Transverse colon (tissue), 4 donors: ENCODE results near the gene RXRB.

ENCODE experiments used
- POLR2AphosphoS5 ChIP-seq, 3 donors: sonication (generic); formaldehyde crosslinking; IDR thresholded peaks; one replicate each; pipeline ENCODE4 v1.6.1; 2016; ENCODE audit warnings: antibody characterized with exemption in 3 of 3
- TF ChIP-seq, protein P1 (sequence below), 5 experiments: fragments of 200-600 bp in 3 of 5; fragments of 450-650 bp in 2 of 5; sonication (generic) in 3 of 5; IDR thresholded peaks; 1 replicate in 2 of 5; 2 replicates in 3 of 5; pipeline ENCODE4 v1.5.1; 2016 to 2017; ENCODE audit warnings: antibody characterized with exemption in 5 of 5, inconsistent platforms in 3 of 5, mild to moderate bottlenecking in 2 of 5, moderate library complexity in 1 of 5

- TF ChIP-seq, protein P1, sequence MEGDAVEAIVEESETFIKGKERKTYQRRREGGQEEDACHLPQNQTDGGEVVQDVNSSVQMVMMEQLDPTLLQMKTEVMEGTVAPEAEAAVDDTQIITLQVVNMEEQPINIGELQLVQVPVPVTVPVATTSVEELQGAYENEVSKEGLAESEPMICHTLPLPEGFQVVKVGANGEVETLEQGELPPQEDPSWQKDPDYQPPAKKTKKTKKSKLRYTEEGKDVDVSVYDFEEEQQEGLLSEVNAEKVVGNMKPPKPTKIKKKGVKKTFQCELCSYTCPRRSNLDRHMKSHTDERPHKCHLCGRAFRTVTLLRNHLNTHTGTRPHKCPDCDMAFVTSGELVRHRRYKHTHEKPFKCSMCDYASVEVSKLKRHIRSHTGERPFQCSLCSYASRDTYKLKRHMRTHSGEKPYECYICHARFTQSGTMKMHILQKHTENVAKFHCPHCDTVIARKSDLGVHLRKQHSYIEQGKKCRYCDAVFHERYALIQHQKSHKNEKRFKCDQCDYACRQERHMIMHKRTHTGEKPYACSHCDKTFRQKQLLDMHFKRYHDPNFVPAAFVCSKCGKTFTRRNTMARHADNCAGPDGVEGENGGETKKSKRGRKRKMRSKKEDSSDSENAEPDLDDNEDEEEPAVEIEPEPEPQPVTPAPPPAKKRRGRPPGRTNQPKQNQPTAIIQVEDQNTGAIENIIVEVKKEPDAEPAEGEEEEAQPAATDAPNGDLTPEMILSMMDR (IDR thresholded peaks at IDR 0.05) = no peak
- no peak for TF ChIP-seq POLR2AphosphoS5 (IDR thresholded peaks at IDR 0.05)
Measured at GRCh38 chr6:33171016-33171879, 29.2 kb downstream of the RXRB start.
